PC-3 (cell line): Measurements from ENCODE around the gene PSMA5.

ENCODE experiments used
- CTCF ChIP-seq: fragments of 300-600 bp; sonication (generic); conservative IDR thresholded peaks from 2 replicates; pipeline ENCODE4 v1.5.1; 2017; ENCODE audit warnings: antibody characterized with exemption, low read depth, mild to moderate bottlenecking, low read length
- EZH2 ChIP-seq: fragments of 300-600 bp; sonication (generic); IDR thresholded peaks from one replicate; pipeline ENCODE4 v1.6.1; 2017; ENCODE audit warnings: antibody characterized with exemption, mild to moderate bottlenecking, low read length; ENCODE audit not compliant: unreplicated experiment

GRCh38 chr1:109468061-109468460 lies 41.8 kb upstream of the PSMA5 start:
- TF ChIP-seq CTCF (no peak), EZH2 (no peak)
